ENCODE results near the gene SH3GL1. TPM values are rescaled to one million over a fixed set of nuclear protein-coding genes. Genes with fewer than 3 reads are reported as not detected.

Gene SH3GL1
- total RNA-seq, 1 donor from 2014 or later = 43.7 TPM

- H3K9me3 Mint-ChIP-seq = no peaks in the 10 kb centered on the region
- DNase-seq (no peak), ATAC-seq (ENCODE audit: low read depth) (no peak)
- CTCF ChIA-PET = no interaction called here
- no peak for TF ChIP-seq CTCF (IDR thresholded peaks at IDR 0.05)
- intact Hi-C loops (cut with micrococcal nuclease) = no loop called here
- POLR2A ChIA-PET = interaction anchor here (0.6 kb wide), 1 partner anchor 63 kb away, joined by 5 read pairs; no protein-coding TSS in a partner anchor
- H3K4me1 Mint-ChIP-seq = peaks cover 16% of the 10 kb centered on the region
- H3K4me3 Mint-ChIP-seq = no peak overlapping the region
- no peaks in the 10 kb centered on the region for H3K27me3 Mint-ChIP-seq
- peaks cover 38% of the 10 kb centered on the region for H3K36me3 Mint-ChIP-seq (ENCODE audit: low read depth)
- peak overlapping the region; percentile 12 for H3K27ac Mint-ChIP-seq
Measured at GRCh38 chr19:4443966-4444764, 43.8 kb upstream of the SH3GL1 start.

- Mint-ChIP-seq H3K9me3 (no peaks in the 10 kb centered on the region), H3K27me3 (no peaks in the 10 kb centered on the region), H3K4me1 (peaks cover 16% of the 10 kb centered on the region), H3K27ac (no peak overlapping the region), H3K4me3 (no peak overlapping the region), H3K36me3 (ENCODE audit: low read depth) (peaks cover 32% of the 10 kb centered on the region)
- intact Hi-C loops (cut with micrococcal nuclease) = no loop called here
- ChIA-PET CTCF (no interaction called here), POLR2A (no interaction called here)
- DNase-seq (no peak), ATAC-seq (ENCODE audit: low read depth) (no peak)
- TF ChIP-seq CTCF (IDR thresholded peaks at IDR 0.05) = no peak
Measured at GRCh38 chr19:4443188-4443587, 42.8 kb upstream of the SH3GL1 start.

DNA sequence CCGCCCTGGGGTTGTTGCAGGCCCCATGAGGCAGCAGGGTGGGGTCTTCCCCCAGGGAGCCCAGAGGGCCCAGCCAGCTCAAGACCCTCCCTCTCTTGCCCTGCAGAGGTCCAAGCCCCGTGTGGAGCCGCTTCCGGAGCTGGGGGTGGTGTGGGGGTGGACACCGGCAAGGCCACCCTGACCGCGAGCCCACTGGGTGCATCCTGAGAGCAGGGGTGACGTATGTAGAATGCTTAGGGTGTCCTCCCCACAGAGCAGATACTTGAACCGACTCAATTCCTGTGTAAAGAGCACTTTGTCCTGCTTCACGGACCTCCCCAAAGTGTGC is 42.4 kb upstream of the SH3GL1 start:
- intact Hi-C loops (cut with micrococcal nuclease) = no loop called here
- Mint-ChIP-seq H3K36me3 (ENCODE audit: low read depth) (peaks cover 31% of the 10 kb centered on the region), H3K27me3 (no peaks in the 10 kb centered on the region), H3K4me1 (peaks cover 16% of the 10 kb centered on the region), H3K4me3 (no peak overlapping the region), H3K27ac (no peak overlapping the region), H3K9me3 (no peaks in the 10 kb centered on the region)
- TF ChIP-seq CTCF (IDR thresholded peaks at IDR 0.05) = no peak
- CTCF ChIA-PET = no interaction called here
- POLR2A ChIA-PET = no interaction called here
- ATAC-seq (ENCODE audit: low read depth) = no peak
- no peak for DNase-seq

DNA sequence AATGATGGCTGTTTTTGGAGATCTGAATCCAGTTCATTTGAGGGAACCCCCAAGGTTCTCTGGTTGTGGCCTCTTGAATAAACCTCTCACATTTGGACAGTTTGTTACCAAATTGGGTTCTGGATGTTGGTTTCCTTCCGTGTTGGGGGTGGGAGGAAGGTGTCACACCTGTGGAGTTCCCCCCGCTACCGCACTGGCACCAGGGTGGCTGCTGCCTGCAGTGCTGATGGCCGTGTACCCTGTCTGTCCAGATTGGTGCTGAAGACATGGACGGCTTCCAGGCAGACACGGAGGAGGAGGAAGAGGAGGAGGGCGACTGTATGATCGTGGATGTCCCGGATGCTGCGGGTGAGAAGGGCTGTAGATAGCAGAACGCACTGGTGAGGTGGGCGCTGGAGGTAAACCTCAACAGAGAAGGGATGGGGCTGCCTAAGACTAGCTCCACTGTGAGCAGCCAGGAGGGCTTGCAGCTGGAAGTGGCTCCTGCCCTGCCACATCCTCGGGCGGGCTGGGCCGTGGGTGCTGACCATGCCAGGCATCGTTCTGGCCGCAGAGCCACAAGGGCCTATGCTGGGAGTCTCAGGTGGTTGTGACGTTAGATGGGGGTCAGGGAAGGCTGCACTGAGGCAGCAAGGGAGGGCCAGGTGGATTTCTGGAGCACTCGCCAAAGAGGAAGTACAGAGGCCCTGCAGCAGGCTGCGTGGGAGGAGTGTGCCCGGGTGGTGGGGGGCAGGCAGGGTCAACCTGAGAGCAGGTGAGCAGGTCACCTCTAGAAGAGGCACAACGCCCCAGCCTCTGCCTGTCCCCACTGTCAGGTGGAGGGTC is 41.9 kb upstream of the SH3GL1 start:
- H3K27me3 Mint-ChIP-seq = no peaks in the 10 kb centered on the region
- ATAC-seq (ENCODE audit: low read depth) (peak; percentile 47), DNase-seq (no peak)
- H3K4me3 Mint-ChIP-seq = peak overlapping the region; percentile 60
- H3K27ac Mint-ChIP-seq = peak overlapping the region; percentile 63
- ChIA-PET POLR2A (no interaction called here), CTCF (no interaction called here)
- intact Hi-C loops (cut with micrococcal nuclease) = no loop called here
- TF ChIP-seq CTCF (IDR thresholded peaks at IDR 0.05) = no peak
- H3K9me3 Mint-ChIP-seq = no peaks in the 10 kb centered on the region
- H3K36me3 Mint-ChIP-seq (ENCODE audit: low read depth) = peaks cover 28% of the 10 kb centered on the region
- H3K4me1 Mint-ChIP-seq = peaks cover 16% of the 10 kb centered on the region

- H3K9me3 Mint-ChIP-seq = no peaks in the 10 kb centered on the region
- no peaks in the 10 kb centered on the region for H3K27me3 Mint-ChIP-seq
- H3K4me1 Mint-ChIP-seq = peaks cover 20% of the 10 kb centered on the region
- no peak for TF ChIP-seq CTCF (IDR thresholded peaks at IDR 0.05)
- H3K27ac Mint-ChIP-seq = no peak overlapping the region
- ChIA-PET CTCF (no interaction called here), POLR2A (no interaction called here)
- H3K4me3 Mint-ChIP-seq = no peak overlapping the region
- intact Hi-C loops (cut with micrococcal nuclease) = no loop called here
- DNase-seq (no peak), ATAC-seq (ENCODE audit: low read depth) (no peak)
- H3K36me3 Mint-ChIP-seq (ENCODE audit: low read depth) = peaks cover 11% of the 10 kb centered on the region
Measured at GRCh38 chr19:4439243-4439642, 38.9 kb upstream of the SH3GL1 start.
